SU-DHL-6 (cell line): ENCODE measurements around the gene UBAC2.

Experiments used
- CTCF ChIP-seq: fragments of 200-600 bp; sonication (generic); IDR thresholded peaks from one replicate; pipeline ENCODE4 v1.5.1; 2017; ENCODE audit warnings: antibody characterized with exemption, mild to moderate bottlenecking, low read length, moderate library complexity; ENCODE audit not compliant: insufficient read depth, poor library complexity, severe bottlenecking
- EZH2phosphoT487 ChIP-seq: fragments of 200-600 bp; sonication (generic), shearing (Covaris generic); conservative IDR thresholded peaks from 2 replicates; pipeline ENCODE4 v1.6.1; 2018; ENCODE audit warnings: mild to moderate bottlenecking, antibody characterized with exemption, low read length, moderate library complexity, mixed read lengths

GRCh38 chr13:99315186-99315585 is 114.5 kb downstream of the UBAC2 start:
- TF ChIP-seq CTCF: no peak
- TF ChIP-seq EZH2phosphoT487: no peak
